ENCODE results near the gene FAH.
A peak's percentile ranks its signal among the peaks of the same experiment; 100 is the strongest.

DNA sequence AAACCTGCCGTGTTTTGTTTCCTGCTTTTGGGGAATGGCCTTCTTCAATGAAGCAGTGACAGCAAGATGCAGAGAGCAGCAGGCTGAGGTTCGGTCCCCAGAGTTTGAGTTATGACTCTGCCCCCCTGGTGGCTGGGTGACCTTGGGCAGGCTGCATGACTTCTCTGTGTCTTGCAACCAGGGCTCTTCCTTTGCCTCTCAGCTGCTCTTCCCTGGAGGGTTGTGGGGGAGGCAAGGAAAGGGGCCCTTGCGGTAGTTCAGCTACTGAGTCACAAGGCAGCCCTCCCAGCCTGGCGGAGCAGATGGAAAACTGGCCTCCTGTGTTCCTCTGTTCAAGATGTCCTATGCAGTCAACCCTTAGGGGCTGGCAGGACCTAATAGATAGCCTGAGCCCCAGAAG lies 82.1 kb downstream of the FAH start:
- peak in 2 of 3 experiments; percentile 34 to 44 for TF ChIP-seq CTCF (IDR thresholded peaks at IDR 0.05)
- TF ChIP-seq POLR2A (IDR thresholded peaks at IDR 0.05): no peak

All from testis (tissue), 2 donors.